Mammary epithelial cell (primary cell): ENCODE results near the gene PDGFB.

ENCODE experiments used
- CTCF ChIP-seq, 2 donors: IDR thresholded peaks in 1 of 2; conservative IDR thresholded peaks in 1 of 2; 2 replicates each; pipeline ENCODE4 v1.5.1; 2011 to 2012; ENCODE audit warnings: inconsistent platforms in 2 of 2, low read length in 2 of 2, mild to moderate bottlenecking in 2 of 2, control low read depth in 1 of 2, low read depth in 1 of 2; ENCODE audit not compliant: insufficient read depth in 1 of 2; ENCODE audit errors: extremely low read depth in 1 of 2
- EZH2 ChIP-seq: IDR thresholded peaks from 2 replicates; pipeline ENCODE4 v1.6.1; 2012; ENCODE audit warnings: low read length, inconsistent platforms, borderline replicate concordance

- TF ChIP-seq CTCF (conservative IDR thresholded peaks at IDR 0.05 in 1 of 2, IDR thresholded peaks at IDR 0.05 in 1 of 2; ENCODE audit: extremely low read depth in 1 of 2, insufficient read depth in 1 of 2, low read depth in 1 of 2, low read length in 2 of 2) (no peak), EZH2 (no peak)
Measured at GRCh38 chr22:39241794-39242594, 2.8 kb downstream of the PDGFB start.
